ENCODE results near the gene CUL1.

CUL1 gene

GRCh38 chr7:148790131-148790726 is 91.5 kb downstream of the CUL1 start:
- DNase-seq (ENCODE audit: low read depth): no peak
- H3K4me3 ChIP-seq (ENCODE audit: low read depth, low read length): no peak overlapping the region

DNA sequence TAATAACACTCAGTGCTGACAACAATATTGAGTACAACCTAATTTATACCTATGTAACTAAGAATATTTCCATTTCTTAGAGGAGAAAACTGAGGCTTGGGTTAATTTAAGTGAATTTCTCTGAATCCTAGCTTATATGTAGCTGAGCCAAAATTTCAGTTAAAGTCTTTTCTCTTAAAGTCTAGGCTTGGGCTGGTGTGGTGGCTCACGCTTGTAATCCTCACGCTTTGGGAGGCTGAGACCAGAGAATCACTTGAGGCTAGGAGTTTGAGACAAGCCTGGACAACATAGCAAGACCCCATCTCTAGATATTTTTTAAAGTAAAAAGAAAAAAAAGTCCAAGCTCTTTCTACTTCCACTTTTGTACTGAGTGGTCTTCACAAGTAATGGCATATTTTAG is 92.1 kb downstream of the CUL1 start:
- H3K4me3 ChIP-seq (ENCODE audit: low read depth, low read length): no peak overlapping the region
- no peak for DNase-seq (ENCODE audit: low read depth)

DNA sequence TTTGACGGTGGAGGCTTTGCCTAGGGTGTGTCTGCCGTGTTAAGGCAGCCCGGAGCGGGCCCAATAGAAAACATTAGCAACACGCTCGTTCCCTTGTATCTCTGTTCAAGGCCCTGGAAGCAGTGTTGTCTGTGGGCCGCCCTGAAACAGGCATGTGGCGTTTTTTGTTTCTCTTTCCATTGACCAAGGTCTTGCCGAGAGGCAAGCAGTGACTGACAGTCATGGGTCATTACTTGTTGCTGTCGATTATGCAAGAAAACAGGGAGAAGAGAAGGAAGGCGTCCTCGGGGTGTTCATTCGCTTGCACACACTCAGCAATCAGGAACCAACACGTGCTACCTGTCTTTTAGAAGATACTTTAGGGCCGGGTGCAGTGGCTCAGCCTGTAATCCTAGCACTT is 92.8 kb downstream of the CUL1 start:
- no peak for DNase-seq (ENCODE audit: low read depth)
- H3K4me3 ChIP-seq (ENCODE audit: low read depth, low read length): no peak overlapping the region

DNA sequence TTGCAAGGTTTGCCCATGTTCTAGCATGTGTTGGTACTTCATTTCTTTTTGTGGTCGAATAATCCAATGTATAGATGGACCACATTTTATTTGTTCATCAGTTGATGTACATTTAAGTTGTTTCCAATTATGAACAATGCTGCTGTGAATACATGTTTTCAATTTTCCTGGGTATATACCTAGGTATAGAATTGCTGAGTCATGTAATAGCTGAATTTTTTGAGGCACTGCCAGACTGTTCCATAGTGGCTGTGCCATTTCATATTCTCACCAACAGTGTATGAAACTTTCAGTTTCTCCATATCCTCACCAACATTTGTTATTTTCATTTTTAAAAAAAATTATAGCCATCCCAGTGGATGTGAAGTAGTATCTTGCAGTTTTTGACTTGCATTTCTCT is 94.9 kb downstream of the CUL1 start:
- DNase-seq (ENCODE audit: low read depth): no peak
- H3K4me3 ChIP-seq (ENCODE audit: low read depth, low read length): no peak overlapping the region

GRCh38 chr7:148794476-148794875 is 95.8 kb downstream of the CUL1 start:
- no peak overlapping the region for H3K4me3 ChIP-seq (ENCODE audit: low read depth, low read length)
- DNase-seq (ENCODE audit: low read depth): no peak

GRCh38 chr7:148796841-148797240 is 98.1 kb downstream of the CUL1 start:
- no peak for DNase-seq (ENCODE audit: low read depth)
- no peak overlapping the region for H3K4me3 ChIP-seq (ENCODE audit: low read depth, low read length)

- DNase-seq (ENCODE audit: low read depth): no peak
- no peak overlapping the region for H3K4me3 ChIP-seq (ENCODE audit: low read depth, low read length)
Observed at GRCh38 chr7:148799893-148800555, 101.3 kb downstream of the CUL1 start.

DNA sequence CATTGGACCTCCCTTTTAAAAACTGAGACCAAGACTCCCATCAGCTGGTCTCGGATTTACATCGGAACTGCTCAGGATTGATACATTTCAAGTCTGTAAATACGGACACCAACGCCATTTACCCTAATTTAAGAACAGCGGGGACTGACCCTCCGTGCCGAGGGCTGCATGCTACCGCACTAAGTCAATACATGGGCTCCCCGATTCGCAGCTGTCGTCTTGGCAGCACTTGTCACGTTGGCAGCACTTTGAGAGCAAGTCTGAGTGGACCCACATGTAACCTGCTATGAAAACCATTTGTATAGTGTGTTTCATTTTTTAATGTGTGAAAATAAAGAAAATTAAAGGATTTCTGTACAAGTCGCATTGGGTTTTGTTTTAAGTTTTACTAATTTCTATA is 102.0 kb downstream of the CUL1 start:
- DNase-seq (ENCODE audit: low read depth): no peak

DNA sequence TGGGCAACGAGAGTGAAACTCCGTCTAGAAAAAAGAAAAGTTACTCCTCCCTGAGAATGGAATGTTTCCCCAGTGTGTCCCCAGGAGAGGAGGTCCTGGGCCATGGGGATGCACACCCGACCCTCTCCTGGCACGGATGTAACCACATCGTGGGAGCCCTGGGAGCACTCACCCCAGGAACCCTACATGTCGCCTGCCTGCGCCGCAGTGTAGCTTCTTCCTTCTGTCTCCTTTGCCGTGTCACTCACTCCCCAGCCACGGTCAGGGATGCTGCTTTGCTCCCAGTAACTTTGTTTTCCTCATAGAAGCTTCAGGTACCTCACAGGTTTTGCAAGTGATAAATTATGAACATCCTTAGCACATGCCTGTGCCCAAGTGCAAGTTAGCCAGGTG is 103.4 kb downstream of the CUL1 start:
- no peak for DNase-seq (ENCODE audit: low read depth)

More for the DNA sequence above, 102.0 kb downstream of the CUL1 start:
- no peak overlapping the region for H3K4me3 ChIP-seq (ENCODE audit: low read depth, low read length)

DNA sequence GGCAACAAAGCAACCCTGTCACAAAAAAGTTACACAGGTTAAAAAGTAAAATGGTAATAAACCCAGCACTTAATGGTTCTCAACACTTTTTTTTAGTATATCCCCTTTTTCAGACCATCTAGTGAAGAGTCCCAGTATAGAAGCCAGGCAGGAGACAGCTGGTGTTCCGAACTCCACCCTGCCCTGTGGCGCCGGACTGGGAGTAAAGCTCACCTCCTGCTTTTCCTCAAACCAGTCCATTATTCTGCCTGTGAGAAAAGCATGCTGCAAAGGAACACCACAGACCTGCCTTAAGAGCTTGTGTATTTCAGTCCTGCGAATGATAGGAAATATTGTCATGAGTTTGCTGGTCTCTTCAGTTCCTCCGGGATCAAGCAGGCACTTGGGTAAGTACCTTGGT is 104.4 kb downstream of the CUL1 start:
- H3K4me3 ChIP-seq (ENCODE audit: low read depth, low read length): no peak overlapping the region
- DNase-seq (ENCODE audit: low read depth): no peak

More for the DNA sequence above, 103.4 kb downstream of the CUL1 start:
- no peak overlapping the region for H3K4me3 ChIP-seq (ENCODE audit: low read depth, low read length)

- H3K4me3 ChIP-seq (ENCODE audit: low read depth, low read length): no peak overlapping the region
- DNase-seq (ENCODE audit: low read depth): no peak
Observed at GRCh38 chr7:148804343-148805235, 105.9 kb downstream of the CUL1 start.

GRCh38 chr7:148806187-148806586 is 107.5 kb downstream of the CUL1 start:
- DNase-seq (ENCODE audit: low read depth): no peak

GRCh38 chr7:148807436-148807835 is 108.7 kb downstream of the CUL1 start:
- no peak overlapping the region for H3K4me3 ChIP-seq (ENCODE audit: low read depth, low read length)
- no peak for DNase-seq (ENCODE audit: low read depth)

More at GRCh38 chr7:148806187-148806586, 107.5 kb downstream of the CUL1 start:
- no peak overlapping the region for H3K4me3 ChIP-seq (ENCODE audit: low read depth, low read length)

DNA sequence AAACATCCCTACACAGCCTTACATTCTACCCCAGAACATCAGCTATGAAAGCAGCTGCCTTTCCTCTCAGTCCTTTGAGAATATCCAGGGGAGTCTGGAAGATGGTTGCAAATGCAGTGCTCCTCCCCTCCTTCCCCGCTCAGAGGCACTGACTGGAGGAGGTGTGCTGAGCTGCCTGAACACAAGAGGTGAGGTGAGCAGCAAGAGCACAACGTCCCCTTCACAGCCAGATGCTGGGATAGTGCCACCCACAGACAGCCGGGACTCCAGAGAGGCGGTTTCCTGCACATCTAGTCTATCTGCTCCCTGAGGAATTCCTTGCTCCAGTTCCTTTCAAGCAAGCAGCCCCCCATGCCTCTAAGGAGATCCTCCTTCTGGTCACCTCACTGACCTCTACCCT is 111.2 kb downstream of the CUL1 start:
- DNase-seq (ENCODE audit: low read depth): no peak
- no peak overlapping the region for H3K4me3 ChIP-seq (ENCODE audit: low read depth, low read length)

DNA sequence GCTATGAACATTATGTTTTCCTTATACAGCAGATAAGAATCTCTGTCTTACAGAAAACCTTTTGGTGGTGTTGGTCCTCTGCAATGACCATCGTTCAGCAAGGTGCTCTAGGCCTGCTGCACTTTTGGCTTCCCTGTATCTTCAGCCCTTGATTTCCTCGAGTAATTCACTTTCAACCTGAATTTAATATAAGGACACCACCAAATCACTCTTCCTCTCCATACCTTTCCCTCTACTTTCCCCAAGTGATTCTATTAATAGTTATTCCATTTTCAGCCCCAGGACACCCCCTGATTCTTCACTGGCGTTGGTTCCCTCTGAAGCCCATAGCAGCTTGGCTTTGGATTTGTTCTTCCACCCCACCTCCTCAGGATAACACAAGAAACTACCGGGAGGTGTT is 113.2 kb downstream of the CUL1 start:
- no peak for DNase-seq (ENCODE audit: low read depth)
- no peak overlapping the region for H3K4me3 ChIP-seq (ENCODE audit: low read depth, low read length)

- no peak for DNase-seq (ENCODE audit: low read depth)
- no peak overlapping the region for H3K4me3 ChIP-seq (ENCODE audit: low read depth, low read length)
Observed at GRCh38 chr7:148813890-148814289, 115.2 kb downstream of the CUL1 start.

- no peak overlapping the region for H3K4me3 ChIP-seq (ENCODE audit: low read depth, low read length)
- no peak for DNase-seq (ENCODE audit: low read depth)
Observed at GRCh38 chr7:148814922-148815559, 116.3 kb downstream of the CUL1 start.

GRCh38 chr7:148815612-148816011 is 116.9 kb downstream of the CUL1 start:
- H3K4me3 ChIP-seq (ENCODE audit: low read depth, low read length): no peak overlapping the region
- DNase-seq (ENCODE audit: low read depth): no peak

- no peak overlapping the region for H3K4me3 ChIP-seq (ENCODE audit: low read depth, low read length)
- DNase-seq (ENCODE audit: low read depth): no peak
Observed at GRCh38 chr7:148819697-148820360, 121.1 kb downstream of the CUL1 start.

GRCh38 chr7:148821422-148821821 is 122.7 kb downstream of the CUL1 start:
- no peak for DNase-seq (ENCODE audit: low read depth)
- H3K4me3 ChIP-seq (ENCODE audit: low read depth, low read length): no peak overlapping the region

All from skeletal muscle cell (primary cell).